ENCODE data around the gene AGFG1. TPM values are rescaled to one million over a fixed set of nuclear protein-coding genes. Genes with fewer than 3 reads are reported as not detected.

Gene AGFG1
- total RNA-seq, 1 donor = 59.2 TPM

- DNase-seq (ENCODE audit: low read depth in 2 of 3, low spot score in 2 of 3) = no peak
These were observed 10.0 kb upstream of the AGFG1 start for GRCh38 chr2:227461811-227462461.

- no peak for DNase-seq (ENCODE audit: low read depth in 2 of 3, low spot score in 2 of 3)
These were observed 9.4 kb upstream of the AGFG1 start for GRCh38 chr2:227462462-227462951.

DNA sequence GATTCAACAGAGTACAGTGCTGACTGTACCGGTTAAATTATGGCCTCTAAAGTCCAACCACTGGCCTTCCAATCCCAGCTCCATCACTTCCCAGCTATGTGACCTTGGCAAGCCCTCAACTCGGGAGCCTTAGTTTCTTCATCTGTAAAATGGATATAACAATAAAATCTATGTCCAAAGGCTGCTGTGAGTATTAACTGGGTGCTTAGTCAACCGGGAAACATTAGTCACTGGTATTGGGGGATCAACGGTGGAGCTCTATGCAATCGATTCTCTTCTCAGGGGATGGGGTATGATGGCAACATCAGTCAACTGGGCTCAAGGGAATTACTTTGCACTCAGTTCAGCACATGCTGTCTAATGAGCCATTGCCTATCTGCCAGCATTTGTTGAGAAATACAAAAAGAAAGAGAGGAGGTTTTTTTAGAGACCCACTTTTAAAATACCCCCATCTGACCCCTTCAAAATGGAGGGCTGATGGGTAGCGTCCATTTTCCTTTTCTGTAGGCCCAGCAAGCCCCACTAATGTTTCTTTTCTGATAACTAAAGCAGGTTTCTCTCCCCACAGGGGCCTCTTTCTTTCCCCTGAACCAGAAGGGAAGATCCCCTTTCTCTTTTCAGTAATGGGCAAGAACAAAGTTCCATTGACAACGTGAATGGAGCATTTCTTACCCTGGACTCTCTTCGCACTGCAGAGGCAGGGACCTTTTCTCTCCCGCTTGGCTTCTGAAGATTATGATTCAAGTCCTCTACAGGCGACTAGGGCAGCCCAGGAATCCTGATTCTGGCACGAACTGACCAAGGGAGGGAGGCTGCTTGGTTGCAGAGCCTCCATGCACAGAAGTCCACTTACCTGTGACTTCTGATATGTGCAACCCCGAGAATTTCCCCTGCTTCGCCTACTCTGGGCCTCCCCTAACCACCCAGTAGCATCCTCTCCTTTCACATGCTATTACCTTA, 8.7 kb upstream of the AGFG1 start:
- no peak for DNase-seq (ENCODE audit: low read depth in 2 of 3, low spot score in 2 of 3)

- no peak for DNase-seq (ENCODE audit: low read depth in 2 of 3, low spot score in 2 of 3)
These were observed 7.6 kb upstream of the AGFG1 start for GRCh38 chr2:227464361-227464760.

DNA sequence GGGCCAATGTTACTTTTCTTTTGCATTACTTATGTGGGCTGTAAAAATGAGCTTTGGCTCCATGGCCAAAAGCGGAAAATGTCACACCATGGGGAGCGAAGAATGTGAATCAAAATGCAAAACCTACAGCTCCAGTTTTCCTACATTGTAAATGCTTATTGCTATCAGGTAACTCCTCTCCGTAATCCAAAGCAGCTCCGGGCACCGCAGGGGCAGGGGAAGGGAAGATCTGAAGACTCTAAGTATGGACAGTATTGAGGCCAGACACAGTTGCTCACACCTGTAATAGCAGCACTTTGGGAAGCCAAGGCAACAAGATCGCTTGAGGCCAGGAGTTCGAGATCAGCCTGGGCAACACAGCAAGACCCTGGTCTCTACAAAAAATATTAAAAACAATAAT, 7.1 kb upstream of the AGFG1 start:
- no peak for DNase-seq (ENCODE audit: low read depth in 2 of 3, low spot score in 2 of 3)

GRCh38 chr2:227466887-227467600, 4.9 kb upstream of the AGFG1 start:
- DNase-seq (ENCODE audit: low read depth in 2 of 3, low spot score in 2 of 3) = no peak

- DNase-seq (ENCODE audit: low read depth in 2 of 3, low spot score in 2 of 3) = no peak
These were observed 544 bp upstream of the AGFG1 start for GRCh38 chr2:227471412-227471811.

DNA sequence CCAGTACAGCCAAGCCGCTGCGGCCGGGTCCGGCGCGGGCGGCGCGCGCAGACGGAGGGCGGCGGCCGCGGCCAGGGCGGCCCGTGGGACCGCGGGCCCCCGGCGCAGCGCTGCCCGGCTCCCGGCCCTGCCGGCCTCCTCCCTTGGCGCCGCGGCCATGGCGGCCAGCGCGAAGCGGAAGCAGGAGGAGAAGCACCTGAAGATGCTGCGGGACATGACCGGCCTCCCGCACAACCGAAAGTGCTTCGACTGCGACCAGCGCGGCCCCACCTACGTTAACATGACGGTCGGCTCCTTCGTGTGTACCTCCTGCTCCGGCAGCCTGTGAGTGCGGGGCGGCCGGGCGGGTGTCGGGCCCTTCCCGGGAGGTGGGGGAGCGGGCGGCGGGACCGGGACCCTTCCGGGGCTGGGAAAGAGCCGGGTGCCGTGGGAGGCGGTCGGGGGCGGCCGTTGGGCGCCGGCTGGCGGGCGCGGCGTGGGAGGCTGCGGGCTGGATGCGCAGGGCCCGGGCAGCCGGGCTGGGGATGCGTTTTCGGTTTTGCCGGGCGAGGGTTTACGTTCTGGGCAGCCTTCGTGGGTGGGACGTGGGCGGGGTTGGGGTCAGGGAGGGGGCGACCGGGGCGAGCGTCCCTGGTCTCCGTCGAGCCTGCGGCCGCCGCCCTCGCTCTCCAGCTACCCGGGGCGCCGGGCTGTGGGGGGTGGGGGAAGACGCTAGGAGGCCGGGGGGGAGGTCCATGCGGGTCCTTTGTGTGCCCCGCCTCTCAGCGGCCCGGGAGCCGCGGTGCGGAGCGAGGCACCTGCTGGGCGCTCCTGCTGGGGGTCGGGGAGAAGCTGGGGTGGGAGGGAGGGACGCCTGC, 537 bp downstream of the AGFG1 start:
- peak in 2 of 3 donors; percentile 47 to 56 for DNase-seq (ENCODE audit: low read depth in 2 of 3, low spot score in 2 of 3)

DNA sequence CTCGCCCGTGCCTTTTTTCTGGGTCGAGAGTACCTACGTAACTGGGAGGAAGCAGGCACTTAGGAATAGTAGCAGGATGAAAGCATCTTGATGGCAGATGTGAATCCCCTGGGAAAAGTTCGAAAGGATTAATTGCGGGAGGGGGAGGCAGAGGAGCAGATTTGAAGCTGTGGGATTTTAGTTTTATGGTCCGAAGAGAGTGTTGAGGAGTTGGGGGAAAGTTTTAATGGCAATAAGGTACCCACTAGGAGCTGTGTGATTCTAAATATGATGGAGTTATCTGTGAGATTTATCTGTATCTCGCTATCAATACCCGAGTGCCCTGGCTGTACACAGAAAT, 1.1 kb downstream of the AGFG1 start:
- DNase-seq (ENCODE audit: low read depth in 2 of 3, low spot score in 2 of 3) = no peak

DNA sequence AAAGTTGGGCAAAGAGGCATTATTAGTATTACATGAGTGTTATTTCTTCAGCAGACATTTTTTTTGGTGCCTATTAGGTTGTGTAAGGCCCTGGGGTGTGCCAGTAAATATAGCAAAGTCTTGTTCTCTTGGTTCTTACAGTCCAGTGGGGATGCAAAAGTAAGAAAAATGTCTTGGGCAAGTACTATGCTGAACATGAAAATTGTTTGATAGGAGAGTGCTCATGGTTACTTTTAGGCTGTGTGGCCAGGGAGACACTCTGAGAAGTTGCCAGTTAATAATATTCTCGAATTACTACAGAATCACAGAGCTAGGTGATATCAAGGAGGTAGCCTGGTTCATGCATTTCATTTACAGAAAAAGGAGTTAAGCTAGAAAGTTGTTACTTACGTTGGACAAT, 1.9 kb downstream of the AGFG1 start:
- no peak for DNase-seq (ENCODE audit: low read depth in 2 of 3, low spot score in 2 of 3)

DNA sequence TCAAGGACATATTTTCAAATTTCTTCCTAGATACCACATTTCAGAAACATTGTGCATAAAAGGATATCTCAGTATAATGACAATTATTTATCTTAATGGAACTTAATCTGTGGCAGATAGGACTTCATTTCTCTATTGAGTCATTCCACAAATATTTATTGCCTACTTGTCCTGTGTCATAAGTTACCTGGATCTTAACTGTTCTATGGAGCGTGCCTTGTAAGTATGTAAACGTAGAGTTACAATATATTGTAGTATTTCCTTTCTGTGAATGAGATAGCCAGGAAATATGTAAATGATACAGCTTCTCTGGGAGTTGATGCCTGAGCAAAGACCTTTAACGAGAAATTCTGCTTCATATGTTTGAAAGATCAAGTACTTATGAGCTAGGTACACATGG, 2.5 kb downstream of the AGFG1 start:
- no peak for DNase-seq (ENCODE audit: low read depth in 2 of 3, low spot score in 2 of 3)

DNA sequence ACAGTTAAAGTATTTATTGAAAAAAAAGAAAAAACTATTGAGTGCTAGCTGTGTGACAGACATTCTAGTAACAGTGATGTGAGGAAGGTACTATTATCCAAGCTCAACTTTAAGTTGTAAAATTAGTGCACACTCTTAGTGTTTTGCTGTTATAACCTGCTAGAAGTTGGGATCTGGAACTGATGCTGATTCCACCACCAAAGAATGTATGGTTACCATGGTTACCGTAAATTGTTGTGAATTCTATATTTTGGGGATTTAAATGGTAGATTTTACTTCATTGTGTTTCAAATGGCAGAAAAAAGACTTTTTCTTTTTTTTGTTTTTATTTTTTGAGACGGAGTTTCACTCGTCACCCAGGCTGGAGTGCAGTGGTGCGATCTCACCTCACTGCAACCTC, 5.3 kb downstream of the AGFG1 start:
- DNase-seq (ENCODE audit: low read depth in 2 of 3, low spot score in 2 of 3) = no peak

DNA sequence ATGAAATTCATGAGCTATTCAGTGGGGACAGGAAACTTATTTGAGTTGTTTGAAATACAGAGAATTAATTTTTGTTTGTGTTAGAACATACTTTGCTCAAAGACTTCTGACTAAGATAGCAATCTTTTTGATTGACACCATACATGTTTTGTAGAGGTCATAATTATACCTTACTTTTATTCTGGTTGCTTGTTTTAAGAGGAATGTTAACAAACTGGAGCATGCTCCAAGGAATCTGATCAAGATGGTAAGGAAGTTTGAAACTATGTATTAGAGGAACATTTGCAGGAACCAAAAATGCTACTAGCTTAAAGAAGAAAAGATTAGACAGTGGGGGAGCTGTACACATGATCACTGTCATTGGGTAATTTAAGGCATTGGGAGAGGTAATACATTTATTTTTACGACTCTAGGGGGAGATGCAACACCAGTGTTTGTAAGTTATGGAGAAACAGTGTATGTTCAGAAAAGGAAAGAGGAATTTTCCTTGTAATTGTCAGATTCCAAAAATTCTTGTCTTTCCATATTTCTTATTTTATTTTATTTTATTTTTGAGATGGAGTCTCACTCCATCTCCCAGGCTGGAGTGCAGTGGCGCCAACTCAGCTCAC, 8.0 kb downstream of the AGFG1 start:
- peak in 1 of 3 donors; percentile 44 for DNase-seq (ENCODE audit: low read depth in 2 of 3, low spot score in 2 of 3)

- DNase-seq (ENCODE audit: low read depth in 2 of 3, low spot score in 2 of 3) = no peak
These were observed 8.6 kb downstream of the AGFG1 start for GRCh38 chr2:227480528-227480927.

DNA sequence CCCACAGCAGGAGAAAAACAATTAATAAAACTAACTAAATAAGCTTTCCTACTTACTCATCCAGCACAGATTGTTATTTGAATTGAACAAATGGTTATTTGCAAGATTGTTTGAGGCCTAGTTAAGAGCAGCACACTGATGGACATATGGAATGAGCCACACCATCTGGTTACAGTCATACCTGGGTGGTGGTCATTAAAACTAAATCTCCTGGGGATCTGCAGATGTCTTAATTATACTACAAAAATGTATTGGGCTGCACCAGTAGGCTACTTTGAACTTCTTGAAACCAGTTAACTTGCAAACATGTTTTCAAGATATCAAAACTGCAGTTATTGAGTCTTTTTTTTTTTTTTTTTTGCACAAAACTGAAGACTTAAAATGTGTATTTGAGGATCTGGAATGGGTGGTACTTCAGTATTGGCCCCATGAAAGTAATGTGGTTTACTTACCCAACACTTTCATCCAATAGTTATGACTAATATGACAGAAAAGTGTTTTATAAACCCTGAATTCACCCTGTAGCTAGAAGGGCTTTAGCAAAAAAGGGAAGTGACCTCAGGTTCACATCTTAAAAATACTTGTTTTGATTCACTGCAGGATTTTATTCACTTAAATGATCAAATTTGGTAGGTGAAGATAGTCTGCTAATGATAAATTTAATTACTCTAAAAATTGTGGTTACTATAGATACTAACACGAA, 10.8 kb downstream of the AGFG1 start:
- DNase-seq (ENCODE audit: low read depth in 2 of 3, low spot score in 2 of 3) = peak in 2 of 3 donors; percentile 31 to 71

GRCh38 chr2:227485429-227485828, 13.5 kb downstream of the AGFG1 start:
- DNase-seq (ENCODE audit: low read depth in 2 of 3, low spot score in 2 of 3) = no peak

GRCh38 chr2:227486688-227487087, 14.7 kb downstream of the AGFG1 start:
- no peak for DNase-seq (ENCODE audit: low read depth in 2 of 3, low spot score in 2 of 3)

DNA sequence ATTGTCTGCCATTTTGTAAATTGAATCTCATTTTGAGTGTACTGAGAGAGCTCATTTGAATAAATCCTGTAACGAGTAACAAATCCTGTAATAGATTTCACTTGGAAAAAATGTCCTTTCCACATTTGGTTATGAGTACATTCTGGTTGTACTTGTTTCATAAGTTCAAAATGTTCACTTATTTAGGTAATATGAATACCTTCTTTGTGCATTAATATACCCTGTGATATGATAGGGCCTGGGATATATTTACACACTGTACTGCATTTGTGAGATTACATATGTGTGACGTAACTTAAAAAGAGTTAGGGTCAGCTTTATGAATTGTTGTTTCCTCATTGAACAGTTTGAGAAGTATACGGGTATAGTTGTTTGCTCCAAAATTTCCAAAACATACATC, 16.1 kb downstream of the AGFG1 start:
- no peak for DNase-seq (ENCODE audit: low read depth in 2 of 3, low spot score in 2 of 3)

- no peak for DNase-seq (ENCODE audit: low read depth in 2 of 3, low spot score in 2 of 3)
These were observed 19.4 kb downstream of the AGFG1 start for GRCh38 chr2:227491386-227491785.

Measured in hematopoietic multipotent progenitor cell (in vitro differentiated cells).